ENCODE results near the gene SLC7A14.

The SLC7A14 gene

GRCh38 chr3:170605490-170605889 is 19.6 kb upstream of the SLC7A14 start:
- DNase-seq (ENCODE audit: extremely low read depth, low read depth), result no peak
- no peak for TF ChIP-seq CTCF (IDR thresholded peaks at IDR 0.05; ENCODE audit: low read depth, low read length)

DNA sequence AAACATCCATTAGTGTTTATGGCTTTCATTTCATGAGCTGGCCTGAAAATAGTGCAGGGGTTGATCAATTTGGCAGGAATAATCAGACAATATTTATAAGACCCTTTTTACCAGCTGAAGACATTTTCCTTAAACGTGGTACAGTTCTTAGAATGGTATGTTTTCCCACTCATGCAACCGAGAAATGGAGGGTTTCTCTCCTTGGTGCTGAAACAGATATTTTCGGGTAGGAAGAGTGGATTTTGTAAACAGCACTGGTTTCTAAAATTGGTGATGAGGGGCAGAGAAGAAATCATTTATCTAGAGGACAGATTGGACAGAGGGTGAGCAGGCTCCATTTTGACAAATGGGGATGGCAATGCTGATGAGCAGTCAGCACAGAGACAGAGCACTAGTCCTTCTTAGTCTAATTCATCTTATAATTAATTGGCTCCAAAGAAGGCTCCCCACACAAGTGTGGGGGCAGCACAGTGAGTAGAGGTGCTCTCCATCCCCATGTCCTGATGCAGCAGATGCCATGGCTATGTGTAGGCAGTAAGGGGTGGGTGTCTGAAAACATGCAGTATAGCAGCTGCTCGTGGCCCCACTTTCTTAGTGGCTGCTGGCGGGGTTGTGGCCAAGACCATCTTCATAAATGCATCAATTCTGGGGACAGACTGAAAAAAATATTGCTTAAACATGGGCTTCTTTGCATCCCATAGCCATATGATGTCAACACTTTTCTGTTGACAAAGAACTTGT is 18.1 kb upstream of the SLC7A14 start:
- DNase-seq (ENCODE audit: extremely low read depth, low read depth), result no peak
- TF ChIP-seq CTCF (IDR thresholded peaks at IDR 0.05; ENCODE audit: low read depth, low read length), result no peak

DNA sequence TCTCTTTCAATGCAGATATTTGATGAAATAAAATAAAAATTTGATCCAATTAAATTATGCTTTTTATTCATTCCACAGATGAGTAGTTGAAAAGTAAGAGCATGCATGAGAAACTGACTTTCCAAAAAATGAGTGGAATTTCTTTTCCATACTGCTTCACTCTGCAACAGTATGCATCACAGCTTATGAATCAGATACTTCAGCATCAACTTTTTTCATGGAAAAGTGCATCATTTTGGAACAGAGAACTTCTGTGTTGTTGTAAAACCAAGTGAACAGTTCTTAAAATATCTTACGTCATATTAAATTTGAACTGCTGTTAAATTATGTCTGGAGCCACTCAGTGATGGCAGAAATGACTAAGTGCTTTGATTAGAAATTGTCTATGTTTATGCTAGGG is 16.7 kb upstream of the SLC7A14 start:
- TF ChIP-seq CTCF (IDR thresholded peaks at IDR 0.05; ENCODE audit: low read depth, low read length), result no peak
- DNase-seq (ENCODE audit: extremely low read depth, low read depth), result no peak

DNA sequence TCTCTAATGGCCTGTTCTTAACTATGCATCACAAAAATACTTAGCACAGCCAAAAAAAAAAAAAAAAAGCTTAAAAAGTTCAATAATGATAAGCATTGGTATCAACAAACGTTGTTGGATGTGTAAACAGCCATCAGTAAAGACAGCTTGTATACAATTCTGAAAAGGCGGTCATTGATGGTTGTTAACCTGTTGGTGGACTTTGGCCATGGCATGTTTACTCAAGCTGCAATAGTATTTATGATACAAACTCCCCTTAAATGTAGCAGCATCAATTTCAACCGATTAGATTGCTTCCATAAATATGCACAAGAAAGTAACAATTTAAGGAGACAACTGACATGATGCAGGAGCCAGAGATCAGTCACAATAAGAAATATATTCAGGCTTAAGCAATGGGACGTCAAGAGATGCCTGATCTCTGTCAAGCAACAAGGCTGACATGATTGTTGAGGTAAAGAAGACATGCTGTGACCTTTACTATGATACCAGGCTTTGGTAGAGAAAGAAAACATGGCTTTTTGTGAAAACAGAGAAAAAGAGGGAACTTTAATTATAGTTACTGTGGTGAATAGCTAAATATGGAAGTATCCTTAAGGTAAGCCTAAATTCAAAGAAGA is 14.2 kb upstream of the SLC7A14 start:
- no peak for DNase-seq (ENCODE audit: extremely low read depth, low read depth)

GRCh38 chr3:170599091-170599490 is 13.2 kb upstream of the SLC7A14 start:
- DNase-seq (ENCODE audit: extremely low read depth, low read depth), result no peak
- TF ChIP-seq CTCF (IDR thresholded peaks at IDR 0.05; ENCODE audit: low read depth, low read length), result no peak

More for the DNA sequence above, 14.2 kb upstream of the SLC7A14 start:
- no peak for TF ChIP-seq CTCF (IDR thresholded peaks at IDR 0.05; ENCODE audit: low read depth, low read length)

- DNase-seq (ENCODE audit: extremely low read depth, low read depth), result no peak
- TF ChIP-seq CTCF (IDR thresholded peaks at IDR 0.05; ENCODE audit: low read depth, low read length), result no peak
Observed at GRCh38 chr3:170598091-170598502, 12.2 kb upstream of the SLC7A14 start.

DNA sequence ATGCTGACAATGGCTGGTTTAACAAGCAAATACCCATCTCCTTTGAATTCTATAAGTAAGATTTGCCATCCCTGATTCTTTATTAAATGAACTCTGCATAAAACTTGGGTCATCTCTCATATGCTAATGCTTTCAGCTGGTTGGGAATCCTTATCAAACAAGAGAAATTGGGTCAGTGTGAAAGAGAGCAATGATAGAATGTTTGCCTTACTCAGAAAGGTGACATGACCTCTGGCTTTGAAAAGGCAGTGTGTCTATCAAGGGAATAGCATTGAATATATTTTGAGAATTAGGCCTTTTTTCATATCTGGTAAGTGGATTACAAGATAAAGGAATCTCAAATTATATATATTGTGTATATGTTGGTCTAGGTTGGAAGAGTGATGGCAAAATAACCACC is 8.7 kb upstream of the SLC7A14 start:
- DNase-seq (ENCODE audit: extremely low read depth, low read depth), result no peak
- no peak for TF ChIP-seq CTCF (IDR thresholded peaks at IDR 0.05; ENCODE audit: low read depth, low read length)

Measured in AG09319 (cell line).